Peyer's patch (tissue), 4 donors: ENCODE measurements around the gene IL11RA.

Source experiments
- CTCF ChIP-seq, 6 experiments: fragments of 450-650 bp in 4 of 6; fragments of 200-600 bp in 2 of 6; sonication (generic) in 1 of 6; IDR thresholded peaks; one replicate each; pipeline ENCODE4 v1.5.1; 2017 to 2019; ENCODE audit warnings: antibody characterized with exemption in 6 of 6, mild to moderate bottlenecking in 3 of 6, moderate library complexity in 1 of 6
- POLR2A ChIP-seq, 2 donors: fragments of 450-650 bp; IDR thresholded peaks; one replicate each; pipeline ENCODE4 v1.5.1; 2017; ENCODE audit warnings: antibody characterized with exemption in 2 of 2, mild to moderate bottlenecking in 2 of 2, moderate library complexity in 2 of 2

GRCh38 chr9:34691936-34692315 is 39.9 kb downstream of the IL11RA start:
- TF ChIP-seq CTCF (IDR thresholded peaks at IDR 0.05) (no peak), POLR2A (IDR thresholded peaks at IDR 0.05) (no peak)
